Stomach (tissue), 9 donors: ENCODE data around the gene TBL3. TPM values are rescaled to one million over a fixed set of nuclear protein-coding genes. Genes with fewer than 3 reads are reported as not detected.

Experiments used
- DNase-seq, 2 donors: peaks; one replicate each; pipeline versions ENCODE4 v3.0.0 to v3.0.0-alpha.2; 2013 to 2019
- H3K27ac ChIP-seq, 5 donors: fragments of 200-600 bp in 4 of 5; sonication (generic) in 4 of 5; one replicate each; pipeline ENCODE4 v1.5.1; 2013 to 2019; ENCODE audit warnings: mild to moderate bottlenecking in 1 of 5, moderate library complexity in 1 of 5
- H3K27me3 ChIP-seq, 3 donors: fragments of 200-600 bp; sonication (generic); one replicate each; pipeline ENCODE4 v1.5.1; 2017 to 2019; ENCODE audit warnings: mixed run types in 1 of 3
- H3K36me3 ChIP-seq, 4 donors: fragments of 200-600 bp; sonication (generic); 1 replicate in 3 of 4; 2 replicates in 1 of 4; pipeline ENCODE4 v1.5.1; 2016 to 2019
- H3K4me1 ChIP-seq, 4 donors: fragments of 200-600 bp; sonication (generic); one replicate each; pipeline ENCODE4 v1.5.1; 2016 to 2019
- H3K4me3 ChIP-seq, 4 donors: fragments of 200-600 bp; sonication (generic) in 3 of 4; one replicate each; pipeline ENCODE4 v1.5.1; 2016 to 2019; ENCODE audit warnings: mild to moderate bottlenecking in 1 of 4
- H3K9me3 ChIP-seq, 4 donors: fragments of 200-600 bp; sonication (generic); one replicate each; pipeline ENCODE4 v1.5.1; 2016 to 2019
- CTCF ChIP-seq, 7 experiments: fragments of 450-650 bp in 4 of 7; fragments of 200-600 bp in 3 of 7; sonication (generic) in 3 of 7; IDR thresholded peaks; one replicate each; pipeline ENCODE4 v1.5.1; 2016 to 2019; ENCODE audit warnings: antibody characterized with exemption in 7 of 7, control low read depth in 2 of 7, mild to moderate bottlenecking in 1 of 7
- EP300 ChIP-seq: sonication (generic); formaldehyde crosslinking; IDR thresholded peaks from one replicate; pipeline ENCODE4 v1.6.1; 2017; ENCODE audit warnings: antibody characterized with exemption
- POLR2A ChIP-seq, 4 donors: fragments of 450-650 bp; IDR thresholded peaks; one replicate each; pipeline ENCODE4 v1.6.1; 2016; ENCODE audit warnings: antibody characterized with exemption in 4 of 4, control low read depth in 2 of 4, mild to moderate bottlenecking in 1 of 4, moderate library complexity in 1 of 4
- POLR2AphosphoS5 ChIP-seq, 3 donors: sonication (generic); formaldehyde crosslinking; IDR thresholded peaks; one replicate each; pipeline ENCODE4 v1.6.1; 2016; ENCODE audit warnings: antibody characterized with exemption in 3 of 3
- WGBS, 5 donors: extraction: QIAGEN DNeasy Blood & Tissue Kit in 3 of 5; methylation state at CpG; one replicate each; pipeline versions ENCODE4 v1.1.5 to v1.1.7; 2013 to 2018; 5-methylcytosine and 5-hydroxymethylcytosine counted together
- intact Hi-C: fragments of 100-400 bp; cut with DNase I; formaldehyde crosslinking; loops from one replicate; pipeline ENCODE4 v1.15.1; 2023; ENCODE audit warnings: low total_unique reads
- polyA plus RNA-seq, 3 donors: library from polyadenylated mRNA; stranded (reverse); fragments of 200-250 nt; gene quantifications; one replicate each; pipeline ENCODE4 v1.2.3, GENCODE V29; 2013
- total RNA-seq, 5 donors: library from RNA; depleted of rRNA; stranded (reverse); fragments of >200 nt; gene quantifications; one replicate each; pipeline versions ENCODE4 v1.1.0 to v1.2.3, GENCODE V29; 2014 to 2016
- donor health status: healthy with polysubstance abuse.
- donor health status: Bipolar disorder and iron deficiency.
- donor health status: healthy.

The TBL3 gene
- total and polyA plus RNA-seq, 8 donors, result 9.4 to 174 (median 40.8) TPM

DNA sequence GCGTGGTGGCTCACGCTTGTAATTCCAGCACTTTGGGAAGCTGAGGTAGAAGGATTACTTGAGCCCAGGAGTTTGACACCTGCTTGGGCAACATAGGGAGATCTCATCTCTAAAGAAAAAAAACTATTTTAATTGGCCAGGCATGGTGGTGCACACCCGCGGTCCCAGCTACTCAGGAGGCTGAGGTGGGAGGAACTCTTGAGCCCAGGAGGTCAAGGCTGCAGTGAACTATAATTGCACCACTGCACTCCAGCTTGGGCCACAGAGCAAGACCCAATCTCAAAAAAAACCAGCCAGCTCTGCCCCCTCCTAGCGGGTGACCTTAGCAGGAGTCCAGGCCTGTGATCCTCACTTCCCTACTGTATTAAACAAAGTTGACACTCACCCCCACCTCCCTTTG, 47.8 kb upstream of the TBL3 start:
- Histone ChIP-seq H3K27me3 (peaks cover 7 to 78% (median 39%) of the 10 kb centered on the region in 3 donors), H3K9me3 (no peaks in the 10 kb centered on the region), H3K27ac (no peak overlapping the region), H3K4me3 (no peak overlapping the region), H3K4me1 (peaks cover 10 to 21% (median 16%) of the 10 kb centered on the region in 4 donors), H3K36me3 (no peaks in the 10 kb centered on the region)
- no peak for TF ChIP-seq POLR2AphosphoS5 (IDR thresholded peaks at IDR 0.05)
- no peak for TF ChIP-seq CTCF (IDR thresholded peaks at IDR 0.05)
- no peak for TF ChIP-seq POLR2A (IDR thresholded peaks at IDR 0.05)
- TF ChIP-seq EP300, result no peak
- WGBS, 5 donors, result 55 to 75% (median 72%) methylated on average over 5 of the region's 5 CpGs
- intact Hi-C loops, result no loop called here
- DNase-seq, result no peak

GRCh38 chr16:1926271-1926670, 45.6 kb upstream of the TBL3 start:
- no peak for TF ChIP-seq POLR2AphosphoS5 (IDR thresholded peaks at IDR 0.05)
- no peak for TF ChIP-seq EP300
- TF ChIP-seq CTCF (IDR thresholded peaks at IDR 0.05), result no peak
- H3K9me3 ChIP-seq, result no peaks in the 10 kb centered on the region
- DNase-seq, result no peak
- WGBS, 5 donors, result 49 to 70% (median 57%) methylated on average over 11 of the region's 11 CpGs
- H3K27ac ChIP-seq, result no peak overlapping the region
- intact Hi-C loops, result no loop called here
- peaks cover 10 to 28% (median 22%) of the 10 kb centered on the region in 4 donors for H3K4me1 ChIP-seq
- no peaks in the 10 kb centered on the region for H3K36me3 ChIP-seq
- peaks cover 4 to 56% (median 18%) of the 10 kb centered on the region in 3 donors for H3K27me3 ChIP-seq
- H3K4me3 ChIP-seq, result no peak overlapping the region

- Histone ChIP-seq H3K27me3 (peaks cover 0 to 33% (median 0%) of the 10 kb centered on the region in 3 donors), H3K4me1 (peaks cover 0 to 23% (median 14%) of the 10 kb centered on the region in 4 donors), H3K27ac (peak overlapping the region in 4 of 5 donors; percentile 76 to 86 (median 82)), H3K9me3 (no peaks in the 10 kb centered on the region), H3K4me3 (peak overlapping the region; percentile 58 to 68 (median 64)), H3K36me3 (no peaks in the 10 kb centered on the region)
- WGBS, 5 donors, result 7 to 23% (median 10%) methylated on average over 9 to 11 of the region's 11 CpGs
- peak in 1 of 2 donors; percentile 61 for DNase-seq
- no peak for TF ChIP-seq POLR2A (IDR thresholded peaks at IDR 0.05)
- no peak for TF ChIP-seq CTCF (IDR thresholded peaks at IDR 0.05)
- no peak for TF ChIP-seq POLR2AphosphoS5 (IDR thresholded peaks at IDR 0.05)
- TF ChIP-seq EP300, result no peak
- intact Hi-C loops, result no loop called here
These were observed 42.7 kb upstream of the TBL3 start for GRCh38 chr16:1929105-1929504.

DNA sequence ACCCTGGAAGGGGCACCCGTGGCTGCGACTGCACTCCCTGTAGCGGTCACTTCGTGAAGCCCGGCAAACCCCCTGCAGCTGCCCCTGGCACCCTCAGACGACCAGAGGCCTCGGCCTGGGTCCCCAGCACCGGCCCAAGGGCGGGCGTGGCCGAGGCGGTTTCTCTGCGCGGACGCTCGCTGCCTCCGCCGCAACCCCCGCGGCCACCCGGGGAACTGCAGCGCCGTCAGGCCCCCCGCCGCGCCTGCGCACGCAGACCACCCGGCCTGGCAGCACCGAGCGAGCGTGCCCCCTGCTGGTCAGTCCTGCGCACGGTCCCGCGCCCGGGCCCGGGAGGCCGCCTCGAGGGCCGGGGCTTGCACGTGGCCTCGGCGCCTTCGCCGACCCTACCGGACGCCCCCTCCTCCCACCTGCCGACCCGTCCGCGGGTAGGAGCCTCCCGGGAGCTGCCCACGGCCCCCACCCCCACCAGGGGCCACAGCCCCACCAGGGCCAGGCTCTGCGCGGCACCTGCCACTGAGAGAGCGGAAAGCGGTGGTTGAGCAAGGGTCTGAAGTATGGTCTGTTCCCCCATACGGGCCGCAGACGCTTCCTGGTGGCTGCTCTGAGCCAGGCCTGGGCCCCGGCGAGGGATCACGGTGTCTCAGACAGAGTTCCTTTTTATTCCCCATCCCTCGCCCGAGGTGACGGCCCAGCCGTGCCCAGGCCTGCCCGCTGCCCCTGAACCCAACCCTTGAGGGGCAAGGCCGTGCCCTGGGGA, 42.1 kb upstream of the TBL3 start:
- intact Hi-C loops, result loop anchor here (5.0 kb wide), 1 partner anchor 67 kb away; no protein-coding TSS in a partner anchor
- Histone ChIP-seq H3K4me3 (peak overlapping the region; percentile 58 to 68 (median 64)), H3K4me1 (peaks cover 0 to 23% (median 14%) of the 10 kb centered on the region in 4 donors), H3K9me3 (no peaks in the 10 kb centered on the region), H3K27me3 (peaks cover 0 to 26% (median 0%) of the 10 kb centered on the region in 3 donors), H3K36me3 (no peaks in the 10 kb centered on the region), H3K27ac (peak overlapping the region; percentile 14 to 86 (median 81))
- TF ChIP-seq CTCF (IDR thresholded peaks at IDR 0.05), result peak in 5 of 7 experiments; percentile 73 to 100 (median 100)
- TF ChIP-seq POLR2AphosphoS5 (IDR thresholded peaks at IDR 0.05), result peak in 2 of 3 donors; percentile 24 to 79
- TF ChIP-seq POLR2A (IDR thresholded peaks at IDR 0.05), result no peak
- DNase-seq, result peak; percentile 93 to 96
- WGBS, 5 donors, result 0 to 27% (median 13%) methylated on average over 3 to 70 of the region's 70 CpGs
